AG09309 (cell line): Measurements from ENCODE around the gene PARM1.

Experiments used
- DNase-seq: peaks from one replicate; pipeline ENCODE4 v3.0.0-alpha.2; 2010; ENCODE audit warnings: low read depth
- H3K4me3 ChIP-seq: 2 replicates; pipeline ENCODE4 v1.5.1; 2011; ENCODE audit warnings: mild to moderate bottlenecking, low read depth, low read length, moderate library complexity; ENCODE audit not compliant: control insufficient read depth
- CTCF ChIP-seq: IDR thresholded peaks from 2 replicates; pipeline ENCODE4 v1.5.1; 2011; ENCODE audit warnings: mild to moderate bottlenecking, low read depth, low read length, inconsistent platforms; ENCODE audit not compliant: insufficient read depth, control insufficient read depth; ENCODE audit errors: missing control alignments

Gene PARM1

GRCh38 chr4:75058486-75058885 lies 125.6 kb downstream of the PARM1 start:
- no peak for DNase-seq
- H3K4me3 ChIP-seq, result no peak overlapping the region
- TF ChIP-seq CTCF, result no peak

GRCh38 chr4:75063433-75063832 lies 130.5 kb downstream of the PARM1 start:
- DNase-seq, result no peak
- no peak overlapping the region for H3K4me3 ChIP-seq
- TF ChIP-seq CTCF, result no peak

GRCh38 chr4:75065909-75066308 lies 133.0 kb downstream of the PARM1 start:
- H3K4me3 ChIP-seq, result no peak overlapping the region
- TF ChIP-seq CTCF, result no peak
- no peak for DNase-seq

- no peak overlapping the region for H3K4me3 ChIP-seq
- no peak for DNase-seq
- TF ChIP-seq CTCF, result no peak
Observed at GRCh38 chr4:75069493-75070074, 136.7 kb downstream of the PARM1 start.

- no peak for DNase-seq
- no peak overlapping the region for H3K4me3 ChIP-seq
- TF ChIP-seq CTCF, result no peak
Observed at GRCh38 chr4:75071317-75071716, 138.4 kb downstream of the PARM1 start.

GRCh38 chr4:75080888-75081287 lies 148.0 kb downstream of the PARM1 start:
- TF ChIP-seq CTCF, result no peak
- no peak for DNase-seq
- no peak overlapping the region for H3K4me3 ChIP-seq

GRCh38 chr4:75081561-75081960 lies 148.6 kb downstream of the PARM1 start:
- H3K4me3 ChIP-seq, result no peak overlapping the region
- DNase-seq, result no peak
- no peak for TF ChIP-seq CTCF
